NOMO-1 (cell line): ENCODE measurements around the gene B4GALNT1.
"Not testable (repeated sequence)": the region's sequence is repeated elsewhere in the genome, so short reads cannot be mapped to it uniquely, and the experiment has no call there.

Experiments used
- DNase-seq, 2 experiments: peaks; one replicate each; lab custom pipeline; 2025; ENCODE audit not compliant: unreplicated experiment in 2 of 2; lab: John Stamatoyannopoulos, UW

The B4GALNT1 gene

DNA sequence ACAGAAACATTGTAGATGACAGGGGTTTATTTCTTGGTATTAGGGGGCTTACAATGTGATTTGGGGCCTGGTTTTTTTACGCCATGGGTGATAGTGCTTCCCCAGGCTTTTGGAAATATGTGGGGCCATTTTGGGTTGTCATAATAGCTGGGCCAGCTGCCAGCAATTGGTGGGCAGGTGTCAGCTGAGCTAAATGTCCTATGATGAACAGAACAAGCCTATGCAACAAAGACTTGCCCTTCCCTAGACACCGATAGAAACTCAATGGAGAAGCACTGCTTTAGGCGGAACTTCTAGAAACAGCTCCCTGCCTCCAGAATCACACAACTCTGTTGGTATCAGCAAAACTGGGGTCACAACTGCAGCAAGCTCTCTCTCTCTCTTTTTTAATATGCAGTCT lies 5.1 kb upstream of the B4GALNT1 start:
- DNase-seq: no peak

DNA sequence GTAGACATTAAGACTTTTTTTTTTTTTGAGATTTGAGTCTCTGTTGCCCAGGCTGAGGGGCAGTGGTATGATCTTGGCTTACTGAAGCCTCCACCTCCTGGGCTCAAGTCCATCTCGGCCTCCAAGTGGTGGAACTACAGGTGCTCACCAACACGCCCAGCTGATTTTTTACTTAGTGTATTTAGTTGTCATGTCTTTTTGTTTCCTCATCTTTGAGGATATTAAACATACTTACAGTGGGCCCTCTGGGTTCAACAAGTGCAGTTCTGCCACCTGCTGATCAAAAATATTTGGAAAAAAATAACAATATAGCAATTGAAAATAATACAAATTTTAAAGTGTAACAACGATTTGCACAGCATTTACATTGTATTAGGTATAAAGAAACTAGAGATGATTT lies 4.4 kb upstream of the B4GALNT1 start:
- no peak for DNase-seq

DNA sequence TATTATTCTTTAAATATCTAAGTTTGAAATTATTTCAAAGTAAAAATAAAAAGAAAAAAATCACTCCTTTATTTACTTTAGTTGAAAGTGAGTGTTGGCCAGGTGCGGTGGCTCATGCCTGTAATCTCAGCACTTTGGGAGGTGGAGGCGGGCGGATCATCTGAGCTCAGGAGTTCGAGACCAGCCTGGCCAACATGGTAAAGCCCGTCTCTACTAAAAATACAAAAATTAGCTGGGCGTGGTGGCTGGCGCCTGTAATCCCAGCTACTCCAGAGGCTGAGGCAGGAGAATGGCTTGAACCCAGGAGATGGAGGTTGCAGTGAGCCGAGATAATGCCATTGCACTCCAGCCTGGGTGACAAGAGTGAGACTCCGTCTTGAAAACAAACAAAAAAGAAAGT lies 3.7 kb upstream of the B4GALNT1 start:
- not testable (repeated sequence) for DNase-seq

DNA sequence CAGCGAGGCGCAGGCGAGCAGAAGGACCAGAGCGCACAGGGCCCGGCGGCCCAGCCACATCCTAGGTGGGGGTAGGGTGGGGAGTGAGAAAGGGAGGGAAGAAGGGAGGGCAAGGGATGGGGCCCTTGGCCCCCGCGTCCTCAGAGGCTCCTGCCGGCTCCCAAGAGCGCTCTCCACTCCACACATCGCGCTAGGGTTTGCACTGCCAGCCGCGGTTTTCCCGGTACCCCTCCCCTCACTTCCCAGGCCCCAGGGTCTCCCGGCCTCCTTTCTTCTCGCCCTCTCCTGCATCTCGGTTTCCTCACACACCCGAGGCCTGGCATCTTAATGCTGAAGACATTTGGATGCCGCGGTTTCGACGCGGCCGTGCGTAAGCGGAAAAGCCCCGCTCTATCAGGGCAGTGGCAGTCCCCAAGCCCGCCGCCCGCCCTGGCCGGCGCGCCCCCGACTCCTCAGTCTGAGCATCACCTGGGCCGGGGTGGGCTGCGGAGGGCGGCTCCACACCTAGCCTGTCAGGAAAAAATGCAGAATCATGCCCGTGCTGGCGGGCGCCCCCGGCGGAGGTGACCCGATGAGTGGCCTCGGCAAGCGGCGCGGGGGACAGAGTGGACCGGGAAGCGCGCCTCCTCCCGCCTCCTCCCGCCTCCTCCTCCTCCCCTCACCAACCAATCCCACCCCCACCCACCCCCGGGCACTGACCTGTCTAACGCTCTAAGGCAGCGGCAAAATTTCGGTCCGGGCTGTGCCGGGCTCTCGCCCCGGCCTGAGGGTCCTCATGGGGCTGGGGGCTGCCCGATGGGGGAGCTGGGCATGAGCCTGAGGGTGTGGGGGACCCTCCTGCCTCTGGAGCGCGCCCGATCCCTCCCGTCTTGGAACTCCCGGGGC lies 686 bp downstream of the B4GALNT1 start:
- no peak for DNase-seq

DNA sequence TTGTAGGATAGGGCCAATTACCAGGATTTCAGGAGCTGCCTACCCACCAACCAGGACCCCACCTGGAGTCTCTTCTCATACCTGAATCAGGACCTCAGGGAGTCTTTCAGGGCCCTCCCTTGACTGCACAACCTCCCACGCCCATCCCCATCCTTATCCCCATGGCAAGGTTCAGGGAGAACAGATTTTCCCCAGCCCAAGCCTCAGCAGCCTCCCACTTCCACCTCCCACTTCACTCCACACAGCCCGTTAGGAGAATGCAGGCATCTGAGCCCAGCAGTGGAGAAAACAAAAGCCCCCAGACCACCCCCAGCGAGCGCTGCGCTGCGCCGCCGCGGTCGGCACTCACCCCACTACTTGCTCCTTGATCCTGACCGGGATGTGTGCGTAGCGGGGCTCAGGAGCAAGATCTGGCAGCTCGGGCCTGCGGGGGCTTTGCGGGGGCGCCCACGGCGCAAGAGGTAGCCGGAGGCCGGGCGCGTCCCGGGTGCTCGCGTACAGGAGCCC lies 1.4 kb downstream of the B4GALNT1 start:
- DNase-seq: no peak

DNA sequence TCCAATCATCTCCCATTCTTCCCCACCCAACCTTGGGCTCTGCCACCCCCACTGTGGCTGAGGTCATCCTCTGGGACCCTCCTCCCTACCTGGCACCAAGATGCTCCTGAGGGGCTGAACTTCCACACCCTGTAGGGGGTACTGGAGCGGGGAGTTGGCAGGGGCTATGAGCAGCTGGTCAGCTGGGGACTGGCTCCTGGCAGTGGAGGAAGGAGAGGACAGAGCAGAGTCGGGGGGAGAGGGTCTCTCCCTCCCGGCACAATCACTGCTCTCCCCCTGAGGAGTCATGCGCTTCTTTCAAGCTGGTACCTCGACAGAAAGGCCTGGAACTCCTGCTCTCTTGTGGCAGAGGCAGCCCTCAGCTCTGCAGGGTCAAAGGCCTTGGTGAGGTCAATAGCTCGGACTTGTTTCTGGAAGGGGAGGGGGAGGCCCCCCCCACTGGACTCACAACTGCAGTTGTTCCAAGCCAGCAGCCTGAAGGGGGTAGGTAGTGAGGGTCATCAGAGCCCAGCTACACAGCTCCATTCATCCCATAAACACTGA lies 2.0 kb downstream of the B4GALNT1 start:
- no peak for DNase-seq

DNA sequence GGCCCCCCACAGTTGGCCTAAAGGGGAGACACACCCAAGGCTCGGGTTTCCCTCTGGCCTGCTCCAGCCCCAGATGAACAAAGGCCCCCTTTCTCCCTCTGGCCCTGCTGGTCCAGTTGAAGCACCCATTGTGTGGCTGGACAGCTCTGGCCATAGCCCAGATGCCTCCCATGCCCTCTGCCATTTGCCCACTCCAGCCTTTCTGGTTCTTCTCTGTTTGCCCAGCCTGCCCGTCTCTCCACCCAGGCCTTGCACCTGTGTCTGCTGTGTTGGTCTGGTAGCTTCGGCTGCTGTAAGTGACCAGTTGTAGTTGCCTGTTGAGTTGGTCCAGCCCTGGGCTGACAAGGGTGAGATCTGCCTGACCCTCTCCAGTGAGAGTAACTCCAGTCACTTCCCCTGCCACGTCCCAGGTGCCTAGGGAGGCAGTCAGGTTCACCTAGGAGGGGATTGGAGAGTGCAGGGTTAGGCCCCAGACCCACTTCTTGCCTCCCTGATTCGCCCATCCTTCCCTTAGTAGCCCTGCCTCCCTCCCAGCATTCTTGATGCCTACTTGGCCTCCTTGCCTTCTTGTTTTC lies 3.0 kb downstream of the B4GALNT1 start:
- no peak for DNase-seq

- no peak for DNase-seq
Measured at GRCh38 chr12:57628280-57629191, 4.5 kb downstream of the B4GALNT1 start.

DNA sequence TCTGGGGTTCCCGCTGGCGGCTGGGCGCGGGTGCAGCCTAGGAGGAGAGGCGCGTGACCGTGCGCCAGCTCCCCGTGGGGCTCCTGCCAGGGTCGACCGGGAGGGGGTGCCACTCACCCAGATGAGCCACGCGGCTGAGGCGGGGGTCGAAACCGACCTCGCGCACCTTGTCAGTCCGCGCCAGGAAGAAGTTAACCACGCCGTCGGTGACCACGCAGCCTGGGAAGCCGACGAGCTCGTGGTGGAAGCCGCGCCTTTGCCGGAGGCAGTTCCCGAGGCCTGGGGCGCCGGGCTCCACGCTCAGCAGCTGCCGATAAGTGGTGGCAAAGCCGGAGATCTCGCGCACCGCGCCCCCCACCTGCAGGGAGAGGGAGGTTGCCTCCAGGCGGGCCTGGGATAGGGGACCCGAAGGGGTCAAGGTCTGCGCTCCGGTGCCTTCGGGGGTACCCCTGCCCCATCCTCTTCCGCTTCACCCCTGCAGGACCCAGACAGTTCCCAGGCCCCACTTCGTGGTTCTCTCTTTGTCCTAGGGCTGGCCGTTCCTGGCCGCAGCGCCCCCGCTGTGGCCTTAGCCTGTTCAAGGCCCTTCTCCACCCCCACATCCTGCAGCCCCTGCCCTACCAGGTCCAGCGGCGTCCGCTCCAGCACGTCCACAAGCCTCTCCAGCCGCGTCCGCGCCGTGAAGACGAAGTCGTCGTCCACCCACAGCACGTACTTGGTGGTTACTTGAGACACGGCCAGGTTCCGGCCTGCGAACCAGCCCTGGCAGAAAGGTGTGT lies 5.3 kb downstream of the B4GALNT1 start:
- no peak for DNase-seq

DNA sequence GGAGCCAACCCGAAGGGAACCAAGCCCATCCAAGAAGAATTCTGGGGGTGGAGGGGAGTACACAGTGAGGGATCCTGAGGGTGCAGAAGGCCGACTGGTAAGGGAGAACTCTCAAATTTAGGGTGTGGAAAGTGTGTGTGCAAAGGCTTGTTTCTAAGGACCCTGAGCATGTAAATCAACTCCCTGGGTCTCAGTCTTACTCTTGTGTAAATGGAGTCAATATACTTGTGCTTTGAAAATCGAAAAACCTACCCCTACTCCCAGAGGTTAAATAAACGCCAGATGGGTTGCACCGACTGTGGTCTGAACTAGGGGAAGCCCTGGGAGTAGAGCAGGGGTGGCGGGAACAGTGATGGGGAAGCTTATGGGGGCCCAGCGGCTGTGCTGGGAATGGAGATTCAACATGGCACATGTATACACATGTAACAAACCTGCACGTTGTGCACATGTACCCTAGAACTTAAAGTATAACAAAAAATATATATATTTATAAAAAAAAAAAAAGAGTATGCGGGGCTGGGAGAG lies 6.0 kb downstream of the B4GALNT1 start:
- DNase-seq: no peak

GRCh38 chr12:57626111-57626920 lies 6.7 kb downstream of the B4GALNT1 start:
- no peak for DNase-seq

GRCh38 chr12:57625261-57626032 lies 7.6 kb downstream of the B4GALNT1 start:
- no peak for DNase-seq

DNA sequence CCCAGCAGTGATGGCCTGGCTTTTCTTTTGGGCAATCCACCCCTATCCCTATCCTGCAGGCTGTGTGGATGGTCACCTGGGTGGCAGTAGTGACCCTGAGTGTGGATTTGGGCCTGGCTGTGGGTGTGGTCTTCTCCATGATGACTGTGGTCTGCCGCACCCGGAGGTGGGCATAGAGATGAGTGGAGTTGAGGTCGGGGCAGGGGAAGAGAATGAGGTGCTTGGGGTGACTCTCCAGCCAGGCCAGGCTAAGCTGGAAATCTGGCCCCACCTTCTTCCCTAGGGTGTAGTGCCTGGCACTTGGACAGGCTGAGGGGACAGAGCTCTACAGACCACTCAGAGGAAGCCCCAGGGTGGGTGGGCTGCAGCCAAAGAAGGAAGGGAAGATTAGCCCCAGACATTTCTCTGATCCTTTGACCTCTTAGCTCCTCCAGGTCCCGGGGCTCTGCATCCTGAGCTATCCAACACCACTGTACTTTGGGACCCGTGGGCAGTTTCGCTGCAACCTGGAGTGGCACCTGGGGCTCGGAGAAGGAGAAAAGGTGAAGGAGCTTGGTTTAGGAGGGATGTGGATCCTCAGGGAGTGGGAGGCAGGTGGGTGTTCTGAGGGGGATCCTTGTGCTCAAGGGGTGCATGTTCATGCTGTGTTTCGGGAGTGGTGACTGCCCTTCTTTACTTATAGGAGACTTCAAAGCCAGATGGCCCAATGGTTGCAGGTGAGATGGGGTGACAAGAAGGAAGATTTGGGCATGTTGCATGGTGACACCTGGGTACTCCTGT lies 8.4 kb downstream of the B4GALNT1 start:
- DNase-seq: no peak

GRCh38 chr12:57623811-57624390 lies 9.1 kb downstream of the B4GALNT1 start:
- no peak for DNase-seq

DNA sequence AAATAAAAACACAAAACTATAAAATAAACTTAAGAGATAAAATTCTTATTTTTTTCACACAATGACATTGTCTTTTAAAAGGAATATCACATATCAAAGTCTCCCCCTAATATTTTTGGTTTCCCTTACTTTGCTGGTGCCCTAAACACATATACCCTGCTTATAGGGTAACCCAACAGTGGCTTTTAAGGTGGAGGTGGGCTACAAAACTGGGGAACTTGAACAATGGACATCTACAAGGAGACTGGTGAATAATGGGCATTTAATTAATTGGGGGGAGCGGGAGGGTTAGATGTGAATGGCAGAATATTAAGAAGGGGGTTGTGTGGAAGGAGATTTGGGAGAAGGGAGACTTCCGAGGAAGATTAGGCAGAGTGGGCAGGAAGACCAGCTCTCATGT lies 9.6 kb downstream of the B4GALNT1 start:
- no peak for DNase-seq

- DNase-seq: no peak
Measured at GRCh38 chr12:57622293-57623245, 10.4 kb downstream of the B4GALNT1 start.
